ENCODE data around the gene SRPRB.

DNA sequence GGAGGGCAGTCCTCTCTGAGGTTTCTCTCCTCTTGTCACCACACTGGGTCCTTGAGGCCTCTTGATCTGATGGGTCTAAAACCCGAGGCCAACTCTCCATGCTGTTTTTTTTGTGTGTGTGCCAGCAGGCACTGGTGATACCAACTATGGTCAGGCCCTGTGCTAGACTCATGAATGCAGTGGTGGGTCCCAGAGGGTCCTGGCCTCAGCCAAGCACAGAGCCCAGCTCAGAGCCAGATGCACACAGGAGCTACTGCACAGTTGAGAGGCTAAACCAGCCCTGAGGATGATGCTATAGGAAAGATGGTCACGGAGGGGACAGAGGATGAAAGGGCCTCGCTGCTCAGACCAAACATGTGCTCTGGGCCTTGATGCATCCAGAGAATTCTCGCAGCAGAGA is 56.5 kb downstream of the SRPRB start:
- TF ChIP-seq, protein P1, sequence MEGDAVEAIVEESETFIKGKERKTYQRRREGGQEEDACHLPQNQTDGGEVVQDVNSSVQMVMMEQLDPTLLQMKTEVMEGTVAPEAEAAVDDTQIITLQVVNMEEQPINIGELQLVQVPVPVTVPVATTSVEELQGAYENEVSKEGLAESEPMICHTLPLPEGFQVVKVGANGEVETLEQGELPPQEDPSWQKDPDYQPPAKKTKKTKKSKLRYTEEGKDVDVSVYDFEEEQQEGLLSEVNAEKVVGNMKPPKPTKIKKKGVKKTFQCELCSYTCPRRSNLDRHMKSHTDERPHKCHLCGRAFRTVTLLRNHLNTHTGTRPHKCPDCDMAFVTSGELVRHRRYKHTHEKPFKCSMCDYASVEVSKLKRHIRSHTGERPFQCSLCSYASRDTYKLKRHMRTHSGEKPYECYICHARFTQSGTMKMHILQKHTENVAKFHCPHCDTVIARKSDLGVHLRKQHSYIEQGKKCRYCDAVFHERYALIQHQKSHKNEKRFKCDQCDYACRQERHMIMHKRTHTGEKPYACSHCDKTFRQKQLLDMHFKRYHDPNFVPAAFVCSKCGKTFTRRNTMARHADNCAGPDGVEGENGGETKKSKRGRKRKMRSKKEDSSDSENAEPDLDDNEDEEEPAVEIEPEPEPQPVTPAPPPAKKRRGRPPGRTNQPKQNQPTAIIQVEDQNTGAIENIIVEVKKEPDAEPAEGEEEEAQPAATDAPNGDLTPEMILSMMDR (conservative IDR thresholded peaks at IDR 0.05; ENCODE audit: low read depth, low read length): no peak
- TF ChIP-seq EZH2phosphoT487 (IDR thresholded peaks at IDR 0.05; ENCODE audit: borderline replicate concordance, low read length): no peak

All from PC-3 (cell line).